ENCODE data around the gene ETV6. TPM values are rescaled to one million over a fixed set of nuclear protein-coding genes. Genes with fewer than 3 reads are reported as not detected.

The ETV6 gene
- total RNA-seq, 1 experiment from 2014 or later = 17.2 TPM

- ATAC-seq (no peak), DNase-seq (ENCODE audit: low read depth, low spot score) (no peak)
- in situ Hi-C loops (cut with HindIII; ENCODE audit: low pct_unique_long_range_greater_than_20kb, low sequenced_read_pairs) (no loop called here), intact Hi-C loops (cut with micrococcal nuclease; ENCODE audit: unreplicated experiment) (no loop called here)
- H3K27ac ChIP-seq (ENCODE audit: low read length) = no peak overlapping the region
- H3K36me3 ChIP-seq (ENCODE audit: control insufficient read depth, insufficient read depth, low read length) = no peaks in the 10 kb centered on the region
- no TSS peak for BruUV-seq (replicated peaks)
- H3K4me1 ChIP-seq (ENCODE audit: control insufficient read depth, insufficient read depth, low read length) = no peaks in the 10 kb centered on the region
- ChIA-PET POLR2A (no interaction called here), CTCF (no interaction called here)
- H3K9me3 ChIP-seq (ENCODE audit: control insufficient read depth, insufficient read depth, low read depth, low read length) = no peaks in the 10 kb centered on the region
- H3K27me3 ChIP-seq (ENCODE audit: control insufficient read depth, insufficient read depth, low read length) = no peaks in the 10 kb centered on the region
- H3K4me3 ChIP-seq (ENCODE audit: low read depth in 2 of 2, low read length in 2 of 2) = no peak overlapping the region
- TF ChIP-seq POLR2AphosphoS5 (IDR thresholded peaks at IDR 0.05; ENCODE audit: low read depth, low read length) = no peak
- no peak for TF ChIP-seq TCF7L2 (IDR thresholded peaks at IDR 0.05; ENCODE audit: low read depth, low read length)
- TF ChIP-seq REST (IDR thresholded peaks at IDR 0.05; ENCODE audit: insufficient read depth in 1 of 2, low read depth in 2 of 2, low read length in 1 of 2) = no peak
- no peak for TF ChIP-seq CTCF (IDR thresholded peaks at IDR 0.05)
- TF ChIP-seq SIN3A (IDR thresholded peaks at IDR 0.05; ENCODE audit: borderline replicate concordance, insufficient read depth, low read depth, low read length) = no peak
Measured at GRCh38 chr12:11877102-11877826, 227.8 kb downstream of the ETV6 start.

GRCh38 chr12:11877869-11878780 is 228.7 kb downstream of the ETV6 start:
- TF ChIP-seq TCF7L2 (IDR thresholded peaks at IDR 0.05; ENCODE audit: low read depth, low read length) (no peak), SIN3A (IDR thresholded peaks at IDR 0.05; ENCODE audit: borderline replicate concordance, insufficient read depth, low read depth, low read length) (no peak), REST (IDR thresholded peaks at IDR 0.05; ENCODE audit: insufficient read depth in 1 of 2, low read depth in 2 of 2, low read length in 1 of 2) (no peak), POLR2AphosphoS5 (IDR thresholded peaks at IDR 0.05; ENCODE audit: low read depth, low read length) (no peak), CTCF (IDR thresholded peaks at IDR 0.05) (no peak)
- no TSS peak for BruUV-seq (replicated peaks)
- Histone ChIP-seq H3K27me3 (ENCODE audit: control insufficient read depth, insufficient read depth, low read length) (no peaks in the 10 kb centered on the region), H3K9me3 (ENCODE audit: control insufficient read depth, insufficient read depth, low read depth, low read length) (no peaks in the 10 kb centered on the region), H3K4me1 (ENCODE audit: control insufficient read depth, insufficient read depth, low read length) (no peaks in the 10 kb centered on the region), H3K27ac (ENCODE audit: low read length) (no peak overlapping the region), H3K36me3 (ENCODE audit: control insufficient read depth, insufficient read depth, low read length) (no peaks in the 10 kb centered on the region), H3K4me3 (ENCODE audit: low read depth in 2 of 2, low read length in 2 of 2) (no peak overlapping the region)
- ChIA-PET POLR2A (no interaction called here), CTCF (no interaction called here)
- ATAC-seq (no peak), DNase-seq (ENCODE audit: low read depth, low spot score) (no peak)
- intact Hi-C loops (cut with micrococcal nuclease; ENCODE audit: unreplicated experiment) (no loop called here), in situ Hi-C loops (cut with HindIII; ENCODE audit: low pct_unique_long_range_greater_than_20kb, low sequenced_read_pairs) (no loop called here)

Data from Panc1 (cell line).